HCT116 (cell line): Measurements from ENCODE around the gene MCRIP1. TPM values are rescaled to one million over a fixed set of nuclear protein-coding genes. Genes with fewer than 3 reads are reported as not detected.

ENCODE experiments used
- ATAC-seq: fragments of 200-7000 bp; cut with Tn5 transposase; 2 replicates; pipeline ENCODE4 v1.9.1; 2020; ENCODE audit warnings: mild to moderate bottlenecking, moderate library complexity
- BruUV-seq: library from RNA; stranded (reverse); fragments of 400-500 nt; replicated peaks from 2 replicates; lab custom pipeline; 2021; lab: Mats Ljungman, UMichigan
- CTCF ChIA-PET: fragments of 300-600 bp; sonication (Branson Sonifier 250); formaldehyde crosslinking; loops from one replicate; lab custom pipeline; 2021; ENCODE audit warnings: antibody characterized with exemption; lab: Charles Lee
- POLR2A ChIA-PET: fragments of 300-600, 350-600 bp; sonication (Branson Sonifier 250); formaldehyde crosslinking; loops from one replicate; lab custom pipeline; 2021; ENCODE audit warnings: antibody characterized with exemption; lab: Charles Lee
- RAD21 ChIA-PET, 2 experiments: fragments of 300-600 bp; sonication (Branson Sonifier 250); formaldehyde crosslinking; loops; one replicate each; lab custom pipeline; 2023; ENCODE audit warnings: low total read pairs in 2 of 2; ENCODE audit not compliant: uncharacterized antibody in 2 of 2, unreplicated experiment in 2 of 2, low non-redundant PET in 1 of 2; lab: Charles Lee
- DNase-seq: peaks from one replicate; pipeline ENCODE4 v3.0.0-alpha.2; 2010; ENCODE audit warnings: low read depth, low spot score
- H2AFZ ChIP-seq: fragments of 200-600 bp; shearing (Covaris generic), sonication (generic); 2 replicates; pipeline ENCODE4 v1.6.1; 2017; ENCODE audit warnings: low read depth, mixed run types, mixed read lengths, antibody characterized with exemption, low read length; ENCODE audit not compliant: poor library complexity, severe bottlenecking
- H3K27ac ChIP-seq: 2 replicates; pipeline ENCODE4 v1.5.1; 2012; ENCODE audit warnings: low read depth, low read length
- H3K27me3 ChIP-seq: fragments of 200-600 bp; sonication (generic); 2 replicates; pipeline ENCODE4 v1.6.1; 2016; ENCODE audit warnings: mixed run types, low read length, mixed read lengths; ENCODE audit not compliant: insufficient read depth
- H3K36me3 ChIP-seq, 2 experiments: fragments of 200-500 bp in 1 of 2; fragments of 200-600 bp in 1 of 2; sonication (Bioruptor generic) in 1 of 2; sonication (generic) in 1 of 2; 2 replicates each; pipeline versions ENCODE4 v1.5.1 to v1.6.1; 2014 to 2016; ENCODE audit warnings: low read length in 2 of 2, inconsistent platforms in 1 of 2, mixed read lengths in 1 of 2, mixed run types in 1 of 2; ENCODE audit not compliant: insufficient read depth in 2 of 2, control insufficient read depth in 1 of 2
- H3K4me1 ChIP-seq, 2 experiments: fragments of 200-600 bp in 1 of 2; sonication (generic) in 1 of 2; 2 replicates each; pipeline versions ENCODE4 v1.5.1 to v1.6.1; 2012 to 2017; ENCODE audit warnings: low read length in 2 of 2, inconsistent platforms in 1 of 2, mild to moderate bottlenecking in 1 of 2, mixed read lengths in 1 of 2, mixed run types in 1 of 2, moderate library complexity in 1 of 2; ENCODE audit not compliant: insufficient read depth in 2 of 2, control insufficient read depth in 1 of 2
- H3K4me2 ChIP-seq: fragments of 200-600 bp; sonication (generic); 2 replicates; pipeline ENCODE4 v1.6.1; 2017; ENCODE audit warnings: mixed run types, low read length, mixed read lengths
- H3K4me3 ChIP-seq, 2 experiments: fragments of 200-600 bp in 1 of 2; sonication (generic) in 1 of 2; replicated peaks in 1 of 2; 2 replicates each; pipeline ENCODE4 v1.5.1; 2011 to 2016; ENCODE audit warnings: low read length in 2 of 2, control low read depth in 1 of 2, low read depth in 1 of 2, mild to moderate bottlenecking in 1 of 2, mixed read lengths in 1 of 2, mixed run types in 1 of 2
- H3K79me2 ChIP-seq: fragments of 200-600 bp; sonication (generic); 2 replicates; pipeline ENCODE4 v1.6.1; 2017; ENCODE audit warnings: mild to moderate bottlenecking, mixed run types, low read length, moderate library complexity, mixed read lengths; ENCODE audit not compliant: insufficient read depth
- H3K9ac ChIP-seq: fragments of 200-600 bp; sonication (generic); 2 replicates; pipeline ENCODE4 v1.6.1; 2016; ENCODE audit warnings: low read length, mixed read lengths
- H3K9me2 ChIP-seq: fragments of 200-600 bp; sonication (generic), shearing (Covaris generic); 2 replicates; pipeline ENCODE4 v1.6.1; 2017; ENCODE audit warnings: mixed run types, mild to moderate bottlenecking, moderate library complexity; ENCODE audit not compliant: insufficient read depth
- H3K9me3 ChIP-seq, 2 experiments: fragments of 200-500 bp in 1 of 2; fragments of 200-600 bp in 1 of 2; sonication (Bioruptor generic) in 1 of 2; sonication (generic) in 1 of 2; 2 replicates each; pipeline ENCODE4 v1.6.1; 2014 to 2017; ENCODE audit warnings: low read length in 2 of 2, mixed read lengths in 2 of 2, inconsistent platforms in 1 of 2, low read depth in 1 of 2, mild to moderate bottlenecking in 1 of 2, mixed run types in 1 of 2, moderate library complexity in 1 of 2; ENCODE audit not compliant: control insufficient read depth in 1 of 2, insufficient read depth in 1 of 2
- H4K20me1 ChIP-seq: fragments of 200-600 bp; sonication (generic), shearing (Covaris generic); 2 replicates; pipeline ENCODE4 v1.6.1; 2017; ENCODE audit warnings: mixed run types, mild to moderate bottlenecking, moderate library complexity; ENCODE audit not compliant: insufficient read depth
- ATF3 ChIP-seq: IDR thresholded peaks from 2 replicates; pipeline ENCODE4 v1.6.1; 2012
- CBX3 ChIP-seq: IDR thresholded peaks from 2 replicates; pipeline ENCODE4 v1.6.1; 2012; ENCODE audit warnings: low read depth
- CEBPB ChIP-seq: IDR thresholded peaks from 2 replicates; pipeline ENCODE4 v1.6.1; 2012; ENCODE audit warnings: low read depth
- CTCF ChIP-seq, 3 experiments: fragments of 200-600 bp in 1 of 3; sonication (generic) in 1 of 3; IDR thresholded peaks in 2 of 3; conservative IDR thresholded peaks in 1 of 3; 2 replicates each; pipeline ENCODE4 v1.5.1; 2012 to 2017; ENCODE audit warnings: low read depth in 2 of 3, low read length in 2 of 3, antibody characterized with exemption in 1 of 3, borderline replicate concordance in 1 of 3, control low read depth in 1 of 3, mild to moderate bottlenecking in 1 of 3, mixed read lengths in 1 of 3, mixed run types in 1 of 3, moderate library complexity in 1 of 3; ENCODE audit not compliant: insufficient read depth in 1 of 3
- ELF1 ChIP-seq: IDR thresholded peaks from 2 replicates; pipeline ENCODE4 v1.6.1; 2012; ENCODE audit warnings: low read depth, borderline replicate concordance
- EZH2phosphoT487 ChIP-seq: fragments of 200-600 bp; IDR thresholded peaks from 2 replicates; pipeline ENCODE4 v1.6.1; 2018; ENCODE audit warnings: antibody characterized with exemption, borderline replicate concordance
- FOSL1 ChIP-seq: IDR thresholded peaks from 2 replicates; pipeline ENCODE4 v1.6.1; 2012; ENCODE audit warnings: low read depth
- POLR2A ChIP-seq: IDR thresholded peaks from 2 replicates; pipeline ENCODE4 v1.7.0; 2011; ENCODE audit warnings: borderline replicate concordance; ENCODE audit not compliant: insufficient read depth, insufficient read length; ENCODE audit errors: extremely low read depth
- REST ChIP-seq: IDR thresholded peaks from 2 replicates; pipeline ENCODE4 v1.6.1; 2012; ENCODE audit warnings: low read depth
- YY1 ChIP-seq: IDR thresholded peaks from 2 replicates; pipeline ENCODE4 v1.6.1; 2011; ENCODE audit warnings: low read length, low read depth, moderate library complexity, mild to moderate bottlenecking; ENCODE audit not compliant: insufficient replicate concordance; ENCODE audit errors: extremely low read depth
- intact Hi-C: fragments of 100-400 bp; cut with micrococcal nuclease; formaldehyde crosslinking; loops from 2 replicates; pipeline ENCODE4 v1.10.0; 2022
- total RNA-seq: library from RNA; stranded (reverse); gene quantifications from one replicate; pipeline ENCODE4 v1.2.1, GENCODE V29; 2021; ENCODE audit not compliant: unreplicated experiment

MCRIP1 gene
- total RNA-seq, 1 experiment from 2014 or later: 59.2 TPM

GRCh38 chr17:81828656-81829055 is 4.4 kb downstream of the MCRIP1 start (continued):
- TF ChIP-seq ATF3: no peak
- no peak for TF ChIP-seq CBX3
- no peak for TF ChIP-seq POLR2A
- TF ChIP-seq YY1: no peak
- TF ChIP-seq FOSL1: no peak
- no peak for TF ChIP-seq ELF1
- TF ChIP-seq CTCF (IDR thresholded peaks at IDR 0.05 in 2 of 3, conservative IDR thresholded peaks at IDR 0.05 in 1 of 3; ENCODE audit: borderline replicate concordance in 1 of 3, insufficient read depth in 1 of 3, low read depth in 2 of 3, low read length in 2 of 3): no peak
- no peak for TF ChIP-seq EZH2phosphoT487
- TF ChIP-seq CEBPB: no peak

- no peak overlapping the region for H3K4me3 ChIP-seq
- no peaks in the 10 kb centered on the region for H3K36me3 ChIP-seq
- peaks cover 21 to 24% of the 10 kb centered on the region in 2 experiments for H3K4me1 ChIP-seq
- POLR2A ChIA-PET: interaction anchor here (0.7 kb wide), 1 partner anchor 1371 kb away, joined by 3 read pairs; no protein-coding TSS in a partner anchor
- H3K9me2 ChIP-seq: no peaks in the 10 kb centered on the region
- RAD21 ChIA-PET: no interaction called here
- no peaks in the 10 kb centered on the region for H3K79me2 ChIP-seq
- BruUV-seq: no TSS peak
- intact Hi-C loops: no loop called here
- ATAC-seq: 0 out of 2 replicates have a peak, but pooled peaks have one; percentile 4
- CTCF ChIA-PET: interaction anchor here (1.3 kb wide), 1 partner anchor 31 kb away, joined by 3 read pairs; no protein-coding TSS in a partner anchor
- H3K27ac ChIP-seq: no peak overlapping the region; the same call in 1 of the 2 replicates
- H3K9ac ChIP-seq: no peak overlapping the region
- no peak for DNase-seq
- H3K4me2 ChIP-seq: no peak overlapping the region
- TF ChIP-seq ELF1 (no peak), CTCF (IDR thresholded peaks at IDR 0.05 in 2 of 3, conservative IDR thresholded peaks at IDR 0.05 in 1 of 3; ENCODE audit: borderline replicate concordance in 1 of 3, insufficient read depth in 1 of 3, low read depth in 2 of 3, low read length in 2 of 3) (peak in 2 of 3 experiments; percentile 41 to 48; a peak in 4 of 6 replicates), CEBPB (no peak), REST (no peak), POLR2A (no peak)
- no peaks in the 10 kb centered on the region for H3K27me3 ChIP-seq
- no peaks in the 10 kb centered on the region for H3K9me3 ChIP-seq
- no peaks in the 10 kb centered on the region for H4K20me1 ChIP-seq
- no peak overlapping the region for H2AFZ ChIP-seq
These were observed 7.1 kb downstream of the MCRIP1 start for GRCh38 chr17:81825841-81826466.
